ENCODE measurements around the gene LRRC1. TPM values are rescaled to one million over a fixed set of nuclear protein-coding genes. Genes with fewer than 3 reads are reported as not detected.

The LRRC1 gene
- total and polyA plus RNA-seq, 2 experiments from 2014 or later: 11.3 to 16.6 TPM

GRCh38 chr6:53824714-53825113, 29.9 kb downstream of the LRRC1 start:
- Histone ChIP-seq H3K27ac (ENCODE audit: low read depth) (no peak overlapping the region), H3K4me2 (no peak overlapping the region), H3K36me3 (ENCODE audit: insufficient read depth) (no peaks in the 10 kb centered on the region), H4K20me1 (replicated peaks; ENCODE audit: insufficient read depth) (no peaks in the 10 kb centered on the region), H3K4me1 (ENCODE audit: insufficient read depth) (peaks cover 16% of the 10 kb centered on the region; the same call in 1 of the 2 replicates), H3K27me3 (ENCODE audit: insufficient read depth) (no peaks in the 10 kb centered on the region), H3K9me2 (ENCODE audit: insufficient read depth) (no peaks in the 10 kb centered on the region), H3F3A (replicated peaks; ENCODE audit: low read depth) (no peaks in the 10 kb centered on the region), H3K79me2 (replicated peaks; ENCODE audit: insufficient read depth) (peaks cover 51% of the 10 kb centered on the region), H2AFZ (no peak overlapping the region), H3K4me3 (no peak overlapping the region)
- H3K4me1 Mint-ChIP-seq: peaks cover 35% of the 10 kb centered on the region
- H3K27me3 Mint-ChIP-seq (ENCODE audit: insufficient read depth, low read depth, poor library complexity): no peaks in the 10 kb centered on the region
- no peak overlapping the region for H3K27ac Mint-ChIP-seq
- ATAC-seq: no peak
- no peak for DNase-seq (ENCODE audit: low spot score)
- no peaks in the 10 kb centered on the region for H3K36me3 Mint-ChIP-seq (ENCODE audit: low read depth)
- TF ChIP-seq POLR2AphosphoS5 (IDR thresholded peaks at IDR 0.05; ENCODE audit: low read depth): no peak
- TF ChIP-seq EZH2phosphoT487 (IDR thresholded peaks at IDR 0.05; ENCODE audit: unreplicated experiment): no peak
- TF ChIP-seq, protein P1, sequence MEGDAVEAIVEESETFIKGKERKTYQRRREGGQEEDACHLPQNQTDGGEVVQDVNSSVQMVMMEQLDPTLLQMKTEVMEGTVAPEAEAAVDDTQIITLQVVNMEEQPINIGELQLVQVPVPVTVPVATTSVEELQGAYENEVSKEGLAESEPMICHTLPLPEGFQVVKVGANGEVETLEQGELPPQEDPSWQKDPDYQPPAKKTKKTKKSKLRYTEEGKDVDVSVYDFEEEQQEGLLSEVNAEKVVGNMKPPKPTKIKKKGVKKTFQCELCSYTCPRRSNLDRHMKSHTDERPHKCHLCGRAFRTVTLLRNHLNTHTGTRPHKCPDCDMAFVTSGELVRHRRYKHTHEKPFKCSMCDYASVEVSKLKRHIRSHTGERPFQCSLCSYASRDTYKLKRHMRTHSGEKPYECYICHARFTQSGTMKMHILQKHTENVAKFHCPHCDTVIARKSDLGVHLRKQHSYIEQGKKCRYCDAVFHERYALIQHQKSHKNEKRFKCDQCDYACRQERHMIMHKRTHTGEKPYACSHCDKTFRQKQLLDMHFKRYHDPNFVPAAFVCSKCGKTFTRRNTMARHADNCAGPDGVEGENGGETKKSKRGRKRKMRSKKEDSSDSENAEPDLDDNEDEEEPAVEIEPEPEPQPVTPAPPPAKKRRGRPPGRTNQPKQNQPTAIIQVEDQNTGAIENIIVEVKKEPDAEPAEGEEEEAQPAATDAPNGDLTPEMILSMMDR (conservative IDR thresholded peaks at IDR 0.05; ENCODE audit: low read depth in 2 of 2): no peak
- TF ChIP-seq, protein P2, sequence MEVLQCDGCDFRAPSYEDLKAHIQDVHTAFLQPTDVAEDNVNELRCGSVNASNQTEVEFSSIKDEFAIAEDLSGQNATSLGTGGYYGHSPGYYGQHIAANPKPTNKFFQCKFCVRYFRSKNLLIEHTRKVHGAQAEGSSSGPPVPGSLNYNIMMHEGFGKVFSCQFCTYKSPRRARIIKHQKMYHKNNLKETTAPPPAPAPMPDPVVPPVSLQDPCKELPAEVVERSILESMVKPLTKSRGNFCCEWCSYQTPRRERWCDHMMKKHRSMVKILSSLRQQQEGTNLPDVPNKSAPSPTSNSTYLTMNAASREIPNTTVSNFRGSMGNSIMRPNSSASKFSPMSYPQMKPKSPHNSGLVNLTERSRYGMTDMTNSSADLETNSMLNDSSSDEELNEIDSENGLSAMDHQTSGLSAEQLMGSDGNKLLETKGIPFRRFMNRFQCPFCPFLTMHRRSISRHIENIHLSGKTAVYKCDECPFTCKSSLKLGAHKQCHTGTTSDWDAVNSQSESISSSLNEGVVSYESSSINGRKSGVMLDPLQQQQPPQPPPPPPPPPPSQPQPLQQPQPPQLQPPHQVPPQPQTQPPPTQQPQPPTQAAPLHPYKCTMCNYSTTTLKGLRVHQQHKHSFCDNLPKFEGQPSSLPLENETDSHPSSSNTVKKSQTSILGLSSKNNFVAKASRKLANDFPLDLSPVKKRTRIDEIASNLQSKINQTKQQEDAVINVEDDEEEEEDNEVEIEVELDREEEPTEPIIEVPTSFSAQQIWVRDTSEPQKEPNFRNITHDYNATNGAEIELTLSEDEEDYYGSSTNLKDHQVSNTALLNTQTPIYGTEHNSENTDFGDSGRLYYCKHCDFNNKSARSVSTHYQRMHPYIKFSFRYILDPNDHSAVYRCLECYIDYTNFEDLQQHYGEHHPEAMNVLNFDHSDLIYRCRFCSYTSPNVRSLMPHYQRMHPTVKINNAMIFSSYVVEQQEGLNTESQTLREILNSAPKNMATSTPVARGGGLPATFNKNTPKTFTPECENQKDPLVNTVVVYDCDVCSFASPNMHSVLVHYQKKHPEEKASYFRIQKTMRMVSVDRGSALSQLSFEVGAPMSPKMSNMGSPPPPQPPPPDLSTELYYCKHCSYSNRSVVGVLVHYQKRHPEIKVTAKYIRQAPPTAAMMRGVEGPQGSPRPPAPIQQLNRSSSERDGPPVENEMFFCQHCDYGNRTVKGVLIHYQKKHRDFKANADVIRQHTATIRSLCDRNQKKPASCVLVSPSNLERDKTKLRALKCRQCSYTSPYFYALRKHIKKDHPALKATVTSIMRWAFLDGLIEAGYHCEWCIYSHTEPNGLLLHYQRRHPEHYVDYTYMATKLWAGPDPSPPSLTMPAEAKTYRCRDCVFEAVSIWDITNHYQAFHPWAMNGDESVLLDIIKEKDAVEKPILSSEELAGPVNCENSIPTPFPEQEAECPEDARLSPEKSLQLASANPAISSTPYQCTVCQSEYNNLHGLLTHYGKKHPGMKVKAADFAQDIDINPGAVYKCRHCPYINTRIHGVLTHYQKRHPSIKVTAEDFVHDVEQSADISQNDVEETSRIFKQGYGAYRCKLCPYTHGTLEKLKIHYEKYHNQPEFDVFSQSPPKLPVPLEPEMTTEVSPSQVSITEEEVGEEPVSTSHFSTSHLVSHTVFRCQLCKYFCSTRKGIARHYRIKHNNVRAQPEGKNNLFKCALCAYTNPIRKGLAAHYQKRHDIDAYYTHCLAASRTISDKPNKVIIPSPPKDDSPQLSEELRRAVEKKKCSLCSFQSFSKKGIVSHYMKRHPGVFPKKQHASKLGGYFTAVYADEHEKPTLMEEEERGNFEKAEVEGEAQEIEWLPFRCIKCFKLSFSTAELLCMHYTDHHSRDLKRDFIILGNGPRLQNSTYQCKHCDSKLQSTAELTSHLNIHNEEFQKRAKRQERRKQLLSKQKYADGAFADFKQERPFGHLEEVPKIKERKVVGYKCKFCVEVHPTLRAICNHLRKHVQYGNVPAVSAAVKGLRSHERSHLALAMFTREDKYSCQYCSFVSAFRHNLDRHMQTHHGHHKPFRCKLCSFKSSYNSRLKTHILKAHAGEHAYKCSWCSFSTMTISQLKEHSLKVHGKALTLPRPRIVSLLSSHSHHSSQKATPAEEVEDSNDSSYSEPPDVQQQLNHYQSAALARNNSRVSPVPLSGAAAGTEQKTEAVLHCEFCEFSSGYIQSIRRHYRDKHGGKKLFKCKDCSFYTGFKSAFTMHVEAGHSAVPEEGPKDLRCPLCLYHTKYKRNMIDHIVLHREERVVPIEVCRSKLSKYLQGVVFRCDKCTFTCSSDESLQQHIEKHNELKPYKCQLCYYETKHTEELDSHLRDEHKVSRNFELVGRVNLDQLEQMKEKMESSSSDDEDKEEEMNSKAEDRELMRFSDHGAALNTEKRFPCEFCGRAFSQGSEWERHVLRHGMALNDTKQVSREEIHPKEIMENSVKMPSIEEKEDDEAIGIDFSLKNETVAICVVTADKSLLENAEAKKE (CRISPR knock-in tag; IDR thresholded peaks at IDR 0.05): no peak
- TF ChIP-seq NANOG (IDR thresholded peaks at IDR 0.05; ENCODE audit: borderline replicate concordance): no peak
- no peak for TF ChIP-seq CREB1 (CRISPR knock-in tag; IDR thresholded peaks at IDR 0.05; ENCODE audit: low read depth)
- TF ChIP-seq STAT1 (IDR thresholded peaks at IDR 0.05; ENCODE audit: unreplicated experiment): no peak
- no peak for TF ChIP-seq ZNF114 (CRISPR knock-in tag; IDR thresholded peaks at IDR 0.05)
- no peak for TF ChIP-seq REST (IDR thresholded peaks at IDR 0.05; ENCODE audit: unreplicated experiment)
- no peaks in the 10 kb centered on the region for H3K9me3 Mint-ChIP-seq
- H3K4me3 Mint-ChIP-seq: no peak overlapping the region
